T-helper 2 cell treated with Interferon-gamma antibody and Interleukin-4, amounts not matched to agents 5 μg/mL and 100 μg/mL, for 36 hours (primary cell): Measurements from ENCODE around the gene RAB11B.
"Not testable (repeated sequence)": the region's sequence is repeated elsewhere in the genome, so short reads cannot be mapped to it uniquely, and the experiment has no call there.

ENCODE experiments used
- DNase-seq: peaks from one replicate; pipeline ENCODE4 v3.0.0; 2021; ENCODE audit warnings: low spot score
- H3K27ac Mint-ChIP-seq: one replicate; pipeline ENCODE4 v1.8.0; 2021; ENCODE audit warnings: mild to moderate bottlenecking, mixed read lengths
- H3K27me3 Mint-ChIP-seq: one replicate; pipeline ENCODE4 v1.8.0; 2021; ENCODE audit warnings: low read depth, mixed read lengths
- H3K36me3 Mint-ChIP-seq: one replicate; pipeline ENCODE4 v1.8.0; 2021; ENCODE audit warnings: low read depth, mixed read lengths
- H3K4me1 Mint-ChIP-seq: one replicate; pipeline ENCODE4 v1.8.0; 2021; ENCODE audit warnings: low read depth, mixed read lengths
- H3K4me3 Mint-ChIP-seq: one replicate; pipeline ENCODE4 v1.8.0; 2022; ENCODE audit warnings: mild to moderate bottlenecking, moderate library complexity, mixed read lengths
- H3K9me3 Mint-ChIP-seq: one replicate; pipeline ENCODE4 v1.8.0; 2021; ENCODE audit warnings: mixed read lengths

The RAB11B gene

DNA sequence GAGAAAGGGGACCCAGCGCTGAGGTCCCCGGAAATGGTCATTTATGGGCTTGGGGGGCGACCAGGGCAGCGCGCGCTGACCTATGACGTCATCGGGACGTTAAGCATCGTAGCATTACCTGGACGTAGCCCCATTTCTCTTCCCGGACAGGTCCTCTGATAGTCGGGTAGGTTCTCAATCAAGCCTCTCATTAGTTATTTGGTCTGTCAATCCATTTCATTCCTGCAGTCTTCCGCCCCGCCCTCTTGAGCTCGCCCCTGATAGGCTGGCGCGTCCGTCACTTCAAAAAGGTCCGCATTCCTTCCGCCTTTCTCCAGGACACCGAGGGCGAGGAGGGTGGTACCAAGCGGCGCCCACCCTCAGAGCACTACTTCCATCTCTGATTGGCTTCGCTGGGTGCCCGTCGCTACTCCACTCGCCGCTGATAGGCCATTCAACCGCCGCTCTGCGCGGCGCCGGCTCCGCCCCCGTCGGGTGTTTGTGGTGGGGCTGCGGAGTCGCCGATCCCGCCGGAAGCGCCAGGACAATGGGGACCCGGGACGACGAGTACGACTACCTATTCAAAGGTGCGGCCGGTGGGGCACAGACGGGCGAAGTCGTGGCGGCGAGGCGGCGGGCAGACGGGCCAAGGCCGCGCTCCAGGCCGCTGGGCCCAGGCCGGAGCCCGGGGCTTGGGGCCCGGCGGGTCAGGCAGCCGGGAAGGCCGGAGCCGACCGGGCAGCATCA lies at the start of gene RAB11B:
RAB11B (plus strand) TSS at position 470 of the 726 bp plus-strand sequence; CDS start at position 527, 57 bp downstream.
- H3K4me3 Mint-ChIP-seq, result peak within 1 kb of the TSS; percentile 92
- peak; percentile 99 for DNase-seq
- peaks cover 5% of the 10 kb centered on the region for H3K36me3 Mint-ChIP-seq
- H3K27ac Mint-ChIP-seq, result peak within 1 kb of the TSS; percentile 97
- no peaks in the 10 kb centered on the region for H3K9me3 Mint-ChIP-seq
- peaks cover 14% of the 10 kb centered on the region for H3K4me1 Mint-ChIP-seq
- no peaks in the 10 kb centered on the region for H3K27me3 Mint-ChIP-seq

DNA sequence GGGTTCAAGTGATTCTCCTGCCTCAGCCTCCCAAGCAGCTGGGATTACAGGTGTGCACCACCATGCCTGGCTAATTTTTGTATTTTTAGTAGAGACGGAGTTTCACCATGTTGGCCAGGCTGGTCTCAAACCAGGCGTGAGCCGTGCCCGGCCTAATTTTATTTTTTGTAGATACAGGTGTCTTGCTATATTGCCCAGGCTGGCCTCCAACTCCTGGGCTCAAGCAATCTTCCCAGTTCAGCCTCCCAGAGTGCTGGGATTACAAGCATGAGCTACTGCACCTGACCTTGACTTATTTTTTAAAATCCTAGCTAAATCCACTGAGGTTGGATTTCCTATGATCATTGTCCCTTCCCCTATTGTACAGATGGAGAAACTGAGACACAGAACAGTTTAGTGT lies 48.7 kb upstream of the RAB11B start:
- peak overlapping the region; percentile 12 for H3K4me3 Mint-ChIP-seq

DNA sequence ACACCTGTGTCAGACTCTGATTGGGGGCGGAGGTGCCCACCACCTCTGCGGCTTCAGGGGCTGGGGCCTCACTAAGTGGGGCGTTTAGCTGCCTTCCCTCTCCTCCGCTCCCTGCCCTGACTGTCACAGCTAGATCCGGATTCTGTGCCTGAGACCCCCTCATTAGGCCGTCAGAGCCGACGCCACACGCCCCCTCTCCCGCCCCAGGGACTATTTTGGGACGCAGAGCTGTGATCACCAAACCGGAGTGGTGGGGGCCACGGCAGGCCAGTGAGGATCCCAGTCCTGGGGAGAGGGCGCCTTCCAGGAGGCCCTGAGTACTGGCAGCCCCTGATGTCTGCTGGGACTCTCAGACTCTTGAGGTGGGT lies 47.9 kb upstream of the RAB11B start:
- H3K27ac Mint-ChIP-seq, result no peak overlapping the region
- H3K27me3 Mint-ChIP-seq, result peaks cover 44% of the 10 kb centered on the region
- H3K4me3 Mint-ChIP-seq, result peak overlapping the region; percentile 29

More for the DNA sequence above, 48.7 kb upstream of the RAB11B start:
- H3K27me3 Mint-ChIP-seq, result peaks cover 48% of the 10 kb centered on the region
- not testable (repeated sequence) for H3K36me3 Mint-ChIP-seq, H3K9me3 Mint-ChIP-seq, H3K4me1 Mint-ChIP-seq, DNase-seq, H3K27ac Mint-ChIP-seq

DNA sequence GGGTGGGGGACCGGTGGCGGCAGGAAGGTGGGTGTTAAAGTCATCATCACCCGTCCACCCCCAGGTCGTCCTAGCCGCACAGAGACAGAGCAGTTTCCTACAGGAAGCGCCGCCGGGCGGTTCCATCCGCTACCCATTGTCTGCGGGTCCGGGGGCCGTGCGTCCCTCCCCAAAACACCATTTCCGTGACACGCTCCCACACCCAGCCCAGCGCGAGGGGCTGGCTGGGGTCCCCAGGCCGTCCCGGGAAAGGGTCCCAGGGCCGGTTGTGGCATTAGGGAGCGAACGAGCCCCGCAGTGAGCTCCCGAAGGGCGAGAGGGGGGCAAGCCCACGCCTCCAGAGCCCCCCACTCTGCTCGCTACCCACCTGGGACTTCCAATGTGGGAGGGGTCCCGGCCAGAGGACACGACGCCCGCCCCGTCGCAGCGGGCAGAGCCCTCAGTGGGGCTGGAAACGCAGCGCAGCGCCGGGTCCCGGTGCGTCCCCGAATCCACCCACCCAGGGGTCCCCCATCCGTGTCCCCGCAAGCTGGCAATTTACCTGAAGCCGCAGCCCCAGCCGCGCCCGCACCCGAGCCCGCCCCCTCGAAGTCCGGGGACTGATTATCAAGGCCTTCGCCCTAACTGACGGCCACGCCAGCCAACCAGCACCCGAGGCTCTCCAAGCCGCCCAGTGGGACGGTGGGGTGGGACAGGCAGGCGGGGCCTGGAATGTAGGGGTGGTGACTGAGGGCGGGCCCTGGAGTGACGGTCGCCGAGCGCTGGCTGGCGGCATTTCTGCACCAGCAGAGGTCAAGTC lies 47.3 kb upstream of the RAB11B start, which contains the start of gene KANK3:
KANK3 (minus strand) TSS at position 579 of the 799 bp plus-strand sequence. CDS start 5,434 bp downstream, outside the sequence.
- Mint-ChIP-seq H3K4me3 (peak within 1 kb of the TSS; percentile 76), H3K27ac (no peak within 1 kb of the TSS), H3K4me1 (peaks cover 3% of the 10 kb centered on the region), H3K36me3 (no peaks in the 10 kb centered on the region), H3K27me3 (peaks cover 39% of the 10 kb centered on the region), H3K9me3 (no peaks in the 10 kb centered on the region)
- peak; percentile 90 for DNase-seq

More for the DNA sequence above, 47.9 kb upstream of the RAB11B start:
- DNase-seq, result no peak
- no peaks in the 10 kb centered on the region for H3K36me3 Mint-ChIP-seq
- H3K9me3 Mint-ChIP-seq, result no peaks in the 10 kb centered on the region
- peaks cover 3% of the 10 kb centered on the region for H3K4me1 Mint-ChIP-seq

DNA sequence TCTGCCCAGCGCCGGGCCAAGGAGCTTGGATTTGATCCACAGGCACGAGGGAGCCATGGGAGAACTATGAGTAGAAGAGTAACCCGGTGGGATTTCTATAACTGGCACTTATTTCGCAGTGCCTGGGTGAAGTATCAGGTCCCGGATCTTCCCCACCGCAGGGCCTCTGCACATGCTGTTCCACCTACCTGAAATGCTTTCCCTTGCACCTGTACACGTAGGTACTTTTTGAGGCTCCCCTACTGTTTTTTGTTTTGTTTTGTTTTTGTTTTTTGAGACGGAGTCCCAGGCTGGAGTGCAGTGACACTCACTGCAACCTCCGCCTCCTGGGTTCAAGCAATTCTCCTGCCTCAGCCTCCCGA lies 46.7 kb upstream of the RAB11B start:
- H3K4me1 Mint-ChIP-seq, result peaks cover 3% of the 10 kb centered on the region
- H3K36me3 Mint-ChIP-seq, result no peaks in the 10 kb centered on the region
- H3K27me3 Mint-ChIP-seq, result peaks cover 34% of the 10 kb centered on the region
- H3K9me3 Mint-ChIP-seq, result no peaks in the 10 kb centered on the region
- H3K4me3 Mint-ChIP-seq, result peak overlapping the region; percentile 76
- no peak overlapping the region for H3K27ac Mint-ChIP-seq
- DNase-seq, result no peak

GRCh38 chr19:8349629-8350372 lies 40.4 kb upstream of the RAB11B start:
- not testable (repeated sequence) for H3K4me3 Mint-ChIP-seq, DNase-seq, H3K4me1 Mint-ChIP-seq, H3K36me3 Mint-ChIP-seq, H3K27ac Mint-ChIP-seq, H3K9me3 Mint-ChIP-seq
- H3K27me3 Mint-ChIP-seq, result peaks cover 27% of the 10 kb centered on the region

GRCh38 chr19:8352134-8352827 lies 37.9 kb upstream of the RAB11B start:
- Mint-ChIP-seq H3K27ac (no peak overlapping the region), H3K27me3 (peaks cover 23% of the 10 kb centered on the region), H3K4me3 (peak overlapping the region; percentile 34), H3K9me3 (no peaks in the 10 kb centered on the region), H3K36me3 (no peaks in the 10 kb centered on the region), H3K4me1 (peaks cover 9% of the 10 kb centered on the region)
- DNase-seq, result no peak

- H3K4me1 Mint-ChIP-seq, DNase-seq, H3K4me3 Mint-ChIP-seq, H3K9me3 Mint-ChIP-seq, H3K27ac Mint-ChIP-seq, H3K36me3 Mint-ChIP-seq: not testable (repeated sequence)
- H3K27me3 Mint-ChIP-seq, result peaks cover 23% of the 10 kb centered on the region
Observed at GRCh38 chr19:8352845-8353244, 37.3 kb upstream of the RAB11B start.

- peaks cover 9% of the 10 kb centered on the region for H3K4me1 Mint-ChIP-seq
- peaks cover 13% of the 10 kb centered on the region for H3K27me3 Mint-ChIP-seq
- H3K9me3 Mint-ChIP-seq, result no peaks in the 10 kb centered on the region
- H3K4me3 Mint-ChIP-seq, result no peak overlapping the region
- peak; percentile 42 for DNase-seq
- H3K27ac Mint-ChIP-seq, result no peak overlapping the region
- no peaks in the 10 kb centered on the region for H3K36me3 Mint-ChIP-seq
Observed at GRCh38 chr19:8355631-8356402, 34.3 kb upstream of the RAB11B start.

DNA sequence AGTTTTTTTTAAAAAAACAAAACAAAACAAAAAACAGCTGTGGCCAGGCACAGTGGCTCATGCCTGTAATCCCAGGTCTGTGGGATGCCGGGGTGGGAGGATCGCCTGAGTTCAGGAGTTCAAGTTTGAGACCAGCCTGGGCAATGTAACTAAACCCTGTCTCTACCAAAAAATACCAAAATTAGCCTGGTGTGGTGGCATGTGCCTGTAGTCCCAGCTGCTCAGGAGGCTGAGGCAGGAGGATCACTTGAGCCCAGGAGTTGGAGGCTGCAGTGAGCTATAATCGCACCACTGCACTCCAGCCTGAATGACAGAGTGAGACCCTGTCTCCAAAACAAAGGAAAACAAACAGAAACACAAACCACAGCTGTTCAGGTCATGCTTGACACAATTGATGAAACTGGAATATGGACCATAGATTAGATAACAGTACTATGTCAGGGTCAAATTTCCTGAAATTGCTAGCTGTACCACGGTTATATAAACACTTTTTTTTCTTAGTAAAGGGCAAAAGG lies 33.1 kb upstream of the RAB11B start:
- no peaks in the 10 kb centered on the region for H3K36me3 Mint-ChIP-seq
- H3K27ac Mint-ChIP-seq, result no peak overlapping the region
- peaks cover 13% of the 10 kb centered on the region for H3K4me1 Mint-ChIP-seq
- H3K9me3 Mint-ChIP-seq, result no peaks in the 10 kb centered on the region
- no peak for DNase-seq
- H3K4me3 Mint-ChIP-seq, result no peak overlapping the region
- peaks cover 4% of the 10 kb centered on the region for H3K27me3 Mint-ChIP-seq

- peaks cover 3% of the 10 kb centered on the region for H3K27me3 Mint-ChIP-seq
- no peaks in the 10 kb centered on the region for H3K9me3 Mint-ChIP-seq
- H3K36me3 Mint-ChIP-seq, result no peaks in the 10 kb centered on the region
- DNase-seq, result no peak
- H3K4me3 Mint-ChIP-seq, result no peak overlapping the region
- no peak overlapping the region for H3K27ac Mint-ChIP-seq
- H3K4me1 Mint-ChIP-seq, result peaks cover 19% of the 10 kb centered on the region
Observed at GRCh38 chr19:8358948-8359347, 31.2 kb upstream of the RAB11B start.

DNA sequence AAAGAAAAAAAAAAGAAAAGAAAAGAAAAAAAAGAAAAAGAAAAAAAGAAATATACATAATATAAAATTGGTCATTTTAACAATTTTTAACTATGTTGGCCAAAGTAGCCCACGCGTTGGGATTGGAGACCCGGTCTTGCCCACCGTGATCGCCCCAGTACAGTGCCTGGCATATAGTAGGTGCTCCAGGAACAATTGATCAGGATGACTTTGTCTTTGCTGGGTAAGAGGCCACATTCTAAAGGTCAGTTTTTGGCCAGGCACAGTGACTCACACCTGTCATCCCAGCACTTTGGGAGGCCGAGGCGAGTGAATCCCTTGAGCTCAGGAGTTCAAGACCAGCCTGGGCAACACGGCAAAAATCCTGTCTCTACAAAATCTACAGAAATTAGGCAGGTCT lies 30.0 kb upstream of the RAB11B start:
- DNase-seq, result no peak
- H3K4me3 Mint-ChIP-seq, result no peak overlapping the region
- peaks cover 19% of the 10 kb centered on the region for H3K4me1 Mint-ChIP-seq
- peaks cover 6% of the 10 kb centered on the region for H3K27me3 Mint-ChIP-seq
- no peak overlapping the region for H3K27ac Mint-ChIP-seq
- H3K36me3 Mint-ChIP-seq, result no peaks in the 10 kb centered on the region
- H3K9me3 Mint-ChIP-seq, result no peaks in the 10 kb centered on the region
